ENCODE measurements around the gene PGAP1.

DNA sequence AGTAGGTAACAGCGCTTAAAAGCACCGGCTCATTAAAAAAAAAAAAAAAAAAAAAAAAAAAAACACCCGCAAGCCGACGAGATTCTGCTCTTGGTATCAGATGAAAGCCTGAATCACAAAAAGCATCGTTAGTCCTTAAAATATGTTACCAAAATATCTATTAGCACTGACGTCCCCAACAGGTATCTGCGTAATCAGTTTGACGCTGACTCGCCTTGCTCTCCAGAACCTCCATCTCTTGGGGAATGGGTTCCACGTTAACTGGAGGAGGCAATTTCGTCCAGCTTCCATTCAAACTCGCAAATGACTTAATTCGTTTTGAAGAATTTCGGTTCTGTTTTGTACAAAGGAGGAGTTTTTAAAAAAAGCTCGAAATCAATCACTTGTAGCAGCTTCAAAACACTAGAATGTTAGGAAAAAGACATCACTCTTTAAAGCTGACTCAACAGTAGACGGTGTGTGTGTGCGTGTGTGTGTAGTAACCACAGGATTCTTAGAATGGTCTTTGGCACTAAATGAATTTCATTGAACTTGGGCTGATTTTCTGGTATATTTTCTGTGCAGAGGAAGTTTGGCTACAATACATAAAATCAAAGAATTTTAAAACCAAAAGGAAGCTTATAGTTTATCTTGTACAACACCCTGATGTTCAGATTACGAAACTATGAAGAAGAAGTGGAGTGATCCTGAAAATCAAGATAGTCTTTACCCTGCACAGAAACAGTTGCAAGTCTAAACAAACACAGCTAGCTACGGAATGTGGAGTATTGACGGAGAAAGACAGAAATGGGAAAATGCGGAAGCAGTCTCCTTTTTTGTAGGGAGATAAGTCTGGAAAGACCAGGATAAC lies 1.1 kb upstream of the PGAP1 start:
- TF ChIP-seq, protein P1, sequence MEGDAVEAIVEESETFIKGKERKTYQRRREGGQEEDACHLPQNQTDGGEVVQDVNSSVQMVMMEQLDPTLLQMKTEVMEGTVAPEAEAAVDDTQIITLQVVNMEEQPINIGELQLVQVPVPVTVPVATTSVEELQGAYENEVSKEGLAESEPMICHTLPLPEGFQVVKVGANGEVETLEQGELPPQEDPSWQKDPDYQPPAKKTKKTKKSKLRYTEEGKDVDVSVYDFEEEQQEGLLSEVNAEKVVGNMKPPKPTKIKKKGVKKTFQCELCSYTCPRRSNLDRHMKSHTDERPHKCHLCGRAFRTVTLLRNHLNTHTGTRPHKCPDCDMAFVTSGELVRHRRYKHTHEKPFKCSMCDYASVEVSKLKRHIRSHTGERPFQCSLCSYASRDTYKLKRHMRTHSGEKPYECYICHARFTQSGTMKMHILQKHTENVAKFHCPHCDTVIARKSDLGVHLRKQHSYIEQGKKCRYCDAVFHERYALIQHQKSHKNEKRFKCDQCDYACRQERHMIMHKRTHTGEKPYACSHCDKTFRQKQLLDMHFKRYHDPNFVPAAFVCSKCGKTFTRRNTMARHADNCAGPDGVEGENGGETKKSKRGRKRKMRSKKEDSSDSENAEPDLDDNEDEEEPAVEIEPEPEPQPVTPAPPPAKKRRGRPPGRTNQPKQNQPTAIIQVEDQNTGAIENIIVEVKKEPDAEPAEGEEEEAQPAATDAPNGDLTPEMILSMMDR (IDR thresholded peaks at IDR 0.05; ENCODE audit: insufficient read depth, low read depth, low read length), result no peak
- no peak for TF ChIP-seq EZH2 (IDR thresholded peaks at IDR 0.05; ENCODE audit: insufficient read depth, low read length)
